OCI-LY1 (cell line): ENCODE data around the gene ATG7.

ENCODE experiments used
- H2AFZ ChIP-seq: fragments of 200-600 bp; sonication (generic), shearing (Covaris generic); 2 replicates; pipeline ENCODE4 v1.6.0; 2014; ENCODE audit warnings: antibody characterized with exemption, mild to moderate bottlenecking, low read length
- H3F3A ChIP-seq: fragments of 200-600 bp; sonication (generic), shearing (Covaris generic); 2 replicates; pipeline ENCODE4 v1.6.0; 2014; ENCODE audit warnings: mild to moderate bottlenecking, antibody characterized with exemption, low read length, moderate library complexity; ENCODE audit not compliant: insufficient read depth
- H3K27ac ChIP-seq: fragments of 200-600 bp; sonication (generic); 2 replicates; pipeline ENCODE4 v1.5.1; 2014; ENCODE audit warnings: low read length, mixed run types, mild to moderate bottlenecking, low read depth; ENCODE audit not compliant: poor library complexity, severe bottlenecking
- H3K27me3 ChIP-seq: fragments of 200-600 bp; sonication (generic); 2 replicates; pipeline ENCODE4 v1.6.0; 2014; ENCODE audit warnings: antibody characterized with exemption, mild to moderate bottlenecking, low read length, moderate library complexity; ENCODE audit not compliant: insufficient read depth
- H3K36me3 ChIP-seq: fragments of 200-600 bp; sonication (generic); 2 replicates; pipeline ENCODE4 v1.6.1; 2014; ENCODE audit warnings: mild to moderate bottlenecking, antibody characterized with exemption, low read length, moderate library complexity, mixed read lengths; ENCODE audit not compliant: insufficient read depth
- H3K4me1 ChIP-seq: fragments of 200-600 bp; sonication (generic); 2 replicates; pipeline ENCODE4 v1.5.1; 2014; ENCODE audit warnings: mild to moderate bottlenecking, low read length, moderate library complexity; ENCODE audit not compliant: insufficient read depth, severe bottlenecking
- H3K4me2 ChIP-seq: fragments of 200-600 bp; sonication (generic), shearing (Covaris generic); 2 replicates; pipeline ENCODE4 v1.6.1; 2014; ENCODE audit warnings: low read length
- H3K4me3 ChIP-seq: fragments of 200-600 bp; sonication (generic); 2 replicates; pipeline ENCODE4 v1.5.1; 2014; ENCODE audit warnings: low read length, low read depth, mild to moderate bottlenecking, mixed read lengths; ENCODE audit not compliant: poor library complexity, severe bottlenecking
- H3K79me2 ChIP-seq: fragments of 200-600 bp; shearing (Covaris generic); 2 replicates; pipeline ENCODE4 v1.6.1; 2016; ENCODE audit warnings: mixed run types, low read length, mixed read lengths; ENCODE audit not compliant: insufficient read depth
- H3K9ac ChIP-seq: fragments of 200-600 bp; sonication (generic), shearing (Covaris generic); 2 replicates; pipeline ENCODE4 v1.6.1; 2014; ENCODE audit warnings: mild to moderate bottlenecking, low read length, mixed read lengths
- H3K9me2 ChIP-seq: fragments of 200-600 bp; sonication (generic), shearing (Covaris generic); 2 replicates; pipeline ENCODE4 v1.6.1; 2014; ENCODE audit warnings: low read depth, mild to moderate bottlenecking, low read length, mixed read lengths
- H3K9me3 ChIP-seq: fragments of 200-600 bp; shearing (Covaris generic); 2 replicates; pipeline ENCODE4 v1.6.1; 2014; ENCODE audit warnings: low read length, mixed read lengths
- H4K20me1 ChIP-seq: fragments of 200-600 bp; sonication (generic), shearing (Covaris generic); 2 replicates; pipeline ENCODE4 v1.6.0; 2016; ENCODE audit warnings: mild to moderate bottlenecking, low read length; ENCODE audit not compliant: insufficient read depth
- EZH2 ChIP-seq: fragments of 200-600 bp; sonication (generic), shearing (Covaris generic); IDR thresholded peaks from 2 replicates; pipeline ENCODE4 v1.8.0; 2017; ENCODE audit warnings: borderline replicate concordance, mixed run types, mild to moderate bottlenecking, antibody characterized with exemption, low read length, moderate library complexity, mixed read lengths
- TF ChIP-seq, protein P1 (sequence below): fragments of 200-600 bp; sonication (generic), shearing (Covaris generic); IDR thresholded peaks from 2 replicates; pipeline ENCODE4 v1.5.1; 2017; ENCODE audit warnings: mild to moderate bottlenecking, antibody characterized with exemption, low read length, moderate library complexity, mixed read lengths

ATG7 gene

DNA sequence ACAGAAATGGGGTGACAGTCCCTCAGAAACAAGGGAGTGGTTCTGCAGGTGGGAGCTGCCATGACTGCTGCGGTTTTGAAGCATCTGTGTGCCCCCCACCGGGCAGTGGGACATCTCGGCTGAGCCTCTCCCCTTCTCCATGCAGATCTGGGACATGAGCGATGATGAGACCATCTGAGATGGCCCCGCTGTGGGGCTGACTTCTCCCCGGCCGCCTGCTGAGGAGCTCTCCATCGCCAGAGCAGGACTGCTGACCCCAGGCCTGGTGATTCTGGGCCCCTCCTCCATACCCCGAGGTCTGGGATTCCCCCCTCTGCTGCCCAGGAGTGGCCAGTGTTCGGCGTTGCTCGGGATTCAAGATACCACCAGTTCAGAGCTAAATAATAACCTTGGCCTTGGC lies 282.5 kb downstream of the ATG7 start:
- peaks cover 68% of the 10 kb centered on the region; the same call in 1 of the 2 replicates for H3K36me3 ChIP-seq
- no peaks in the 10 kb centered on the region for H3F3A ChIP-seq
- H2AFZ ChIP-seq, result no peak overlapping the region
- H4K20me1 ChIP-seq, result no peaks in the 10 kb centered on the region
- no peaks in the 10 kb centered on the region for H3K9me2 ChIP-seq
- H3K79me2 ChIP-seq, result no peaks in the 10 kb centered on the region
- TF ChIP-seq EZH2, result no peak
- TF ChIP-seq, protein P1, sequence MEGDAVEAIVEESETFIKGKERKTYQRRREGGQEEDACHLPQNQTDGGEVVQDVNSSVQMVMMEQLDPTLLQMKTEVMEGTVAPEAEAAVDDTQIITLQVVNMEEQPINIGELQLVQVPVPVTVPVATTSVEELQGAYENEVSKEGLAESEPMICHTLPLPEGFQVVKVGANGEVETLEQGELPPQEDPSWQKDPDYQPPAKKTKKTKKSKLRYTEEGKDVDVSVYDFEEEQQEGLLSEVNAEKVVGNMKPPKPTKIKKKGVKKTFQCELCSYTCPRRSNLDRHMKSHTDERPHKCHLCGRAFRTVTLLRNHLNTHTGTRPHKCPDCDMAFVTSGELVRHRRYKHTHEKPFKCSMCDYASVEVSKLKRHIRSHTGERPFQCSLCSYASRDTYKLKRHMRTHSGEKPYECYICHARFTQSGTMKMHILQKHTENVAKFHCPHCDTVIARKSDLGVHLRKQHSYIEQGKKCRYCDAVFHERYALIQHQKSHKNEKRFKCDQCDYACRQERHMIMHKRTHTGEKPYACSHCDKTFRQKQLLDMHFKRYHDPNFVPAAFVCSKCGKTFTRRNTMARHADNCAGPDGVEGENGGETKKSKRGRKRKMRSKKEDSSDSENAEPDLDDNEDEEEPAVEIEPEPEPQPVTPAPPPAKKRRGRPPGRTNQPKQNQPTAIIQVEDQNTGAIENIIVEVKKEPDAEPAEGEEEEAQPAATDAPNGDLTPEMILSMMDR, result no peak
- no peak overlapping the region for H3K27ac ChIP-seq
- no peaks in the 10 kb centered on the region for H3K27me3 ChIP-seq
- no peaks in the 10 kb centered on the region for H3K9me3 ChIP-seq
- peaks cover 46% of the 10 kb centered on the region for H3K4me1 ChIP-seq
- no peak overlapping the region for H3K9ac ChIP-seq
- H3K4me3 ChIP-seq, result no peak overlapping the region
- no peak overlapping the region for H3K4me2 ChIP-seq

DNA sequence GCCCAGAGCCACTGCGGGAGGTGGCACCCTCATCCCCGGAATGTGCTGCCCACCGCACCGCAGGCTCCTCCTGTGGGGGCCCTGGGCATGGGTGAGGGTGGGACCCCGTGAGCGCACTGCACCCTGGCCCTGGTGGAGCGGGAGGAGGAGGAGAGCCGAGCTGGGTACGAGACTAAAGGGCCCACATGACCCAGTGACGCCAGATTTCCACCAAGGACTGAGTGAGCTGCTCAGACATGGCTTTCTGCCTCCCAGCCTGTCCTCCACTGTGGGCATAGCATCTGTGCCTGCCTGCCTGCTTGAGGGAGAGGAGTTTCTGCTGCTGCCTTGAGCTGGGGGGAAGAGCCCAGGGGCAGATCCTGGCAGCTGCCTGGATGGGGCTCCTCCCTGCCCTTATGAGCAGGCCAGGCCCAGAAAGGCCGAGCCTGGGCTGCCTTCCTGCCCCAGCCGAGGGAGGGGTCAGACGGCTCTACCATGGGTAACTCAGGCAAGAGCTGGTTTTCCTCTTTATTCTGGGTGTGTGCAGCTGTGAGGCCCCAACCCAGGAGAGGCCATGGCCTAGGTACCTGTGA lies 283.1 kb downstream of the ATG7 start:
- no peaks in the 10 kb centered on the region for H3K9me3 ChIP-seq
- TF ChIP-seq EZH2, result no peak
- TF ChIP-seq, protein P1, result no peak
- no peaks in the 10 kb centered on the region for H3K79me2 ChIP-seq
- H3K4me2 ChIP-seq, result no peak overlapping the region
- H4K20me1 ChIP-seq, result no peaks in the 10 kb centered on the region
- H3K36me3 ChIP-seq, result peaks cover 68% of the 10 kb centered on the region; the same call in 1 of the 2 replicates
- H3F3A ChIP-seq, result no peaks in the 10 kb centered on the region
- no peak overlapping the region for H3K27ac ChIP-seq
- no peak overlapping the region for H3K9ac ChIP-seq
- no peak overlapping the region for H2AFZ ChIP-seq
- peaks cover 46% of the 10 kb centered on the region for H3K4me1 ChIP-seq
- no peaks in the 10 kb centered on the region for H3K9me2 ChIP-seq
- H3K4me3 ChIP-seq, result no peak overlapping the region
- H3K27me3 ChIP-seq, result no peaks in the 10 kb centered on the region

DNA sequence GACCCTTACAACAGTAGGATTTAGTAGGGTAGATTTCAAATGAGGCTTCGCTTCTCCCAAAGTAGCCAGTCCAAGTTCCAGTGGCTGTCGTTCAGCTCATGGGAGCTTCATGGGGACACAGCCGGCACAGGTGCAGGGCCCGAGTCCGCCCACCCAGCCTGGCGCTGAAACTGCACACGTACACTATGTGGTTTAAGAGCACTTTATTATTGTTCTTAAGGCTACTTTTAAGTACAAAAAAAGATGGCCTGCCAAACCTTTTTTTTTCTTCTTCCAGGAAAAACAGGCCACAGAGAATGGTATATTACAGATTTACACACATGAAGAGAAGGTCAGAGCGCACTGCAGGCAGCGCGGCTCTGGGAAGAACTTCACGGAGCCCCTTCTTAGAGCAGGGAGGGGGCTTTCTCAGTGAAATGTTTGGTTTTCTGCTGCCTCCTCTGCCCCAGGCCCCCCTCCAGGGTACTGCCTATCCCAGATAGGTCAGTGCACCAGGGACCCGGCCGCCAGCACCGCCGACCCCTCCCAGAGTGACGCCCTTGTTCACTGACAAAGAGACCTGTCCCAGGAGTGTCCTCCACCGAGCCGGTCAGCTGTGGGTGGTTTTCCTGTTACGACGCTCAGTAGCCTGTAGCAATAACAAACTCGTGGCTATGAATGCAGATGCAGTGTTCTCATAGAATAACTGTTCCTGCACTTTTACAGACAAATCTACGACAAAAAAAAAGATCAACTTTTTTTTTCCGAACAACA lies 283.9 kb downstream of the ATG7 start:
- H3F3A ChIP-seq, result no peaks in the 10 kb centered on the region
- H3K4me1 ChIP-seq, result peaks cover 41% of the 10 kb centered on the region
- TF ChIP-seq, protein P1, result no peak
- TF ChIP-seq EZH2, result no peak
- H3K9ac ChIP-seq, result no peak overlapping the region
- no peaks in the 10 kb centered on the region for H3K27me3 ChIP-seq
- no peak overlapping the region for H2AFZ ChIP-seq
- no peak overlapping the region for H3K4me2 ChIP-seq
- no peak overlapping the region for H3K4me3 ChIP-seq
- H3K36me3 ChIP-seq, result peaks cover 68% of the 10 kb centered on the region; the same call in 1 of the 2 replicates
- H3K79me2 ChIP-seq, result no peaks in the 10 kb centered on the region
- no peaks in the 10 kb centered on the region for H3K9me2 ChIP-seq
- no peaks in the 10 kb centered on the region for H4K20me1 ChIP-seq
- H3K9me3 ChIP-seq, result no peaks in the 10 kb centered on the region
- H3K27ac ChIP-seq, result no peak overlapping the region
